HL-60/S4 treated with phorbol 12-myristate 13-acetate at 8.2 ng/mL for 4 days and 3 days (cell line): Measurements from ENCODE around the gene WDR59.

Source experiments
- in situ Hi-C: fragments of 300-500 bp; cut with MboI; formaldehyde crosslinking; loops from 2 replicates; pipeline ENCODE4 v1.15.0; 2022; ENCODE audit warnings: low sequenced_read_pairs

Gene WDR59

DNA sequence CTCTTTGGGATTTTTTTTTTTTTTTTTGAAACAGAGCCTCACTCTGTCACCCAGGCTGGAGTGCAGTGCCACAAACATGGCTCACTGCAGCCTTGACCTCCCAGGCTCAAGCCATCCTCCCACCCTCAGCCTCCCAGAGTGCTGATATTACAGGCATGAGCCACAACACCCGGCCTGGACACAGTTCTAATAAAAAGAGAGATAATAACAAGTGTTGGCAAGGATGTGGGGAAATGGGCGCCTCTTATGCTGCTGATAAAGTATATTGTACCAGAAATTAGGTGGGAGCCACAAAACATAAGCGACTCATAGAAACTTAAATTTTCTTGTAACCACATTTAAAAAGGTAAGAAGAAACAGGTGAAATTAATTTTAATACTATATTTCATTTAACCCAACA lies 159.9 kb downstream of the WDR59 start:
- in situ Hi-C loops: no loop called here
